ENCODE results near the gene FREM1. TPM values are rescaled to one million over a fixed set of nuclear protein-coding genes. Genes with fewer than 3 reads are reported as not detected.

FREM1 gene
- total RNA-seq, 1 donor from 2014 or later, result 2.7 TPM

DNA sequence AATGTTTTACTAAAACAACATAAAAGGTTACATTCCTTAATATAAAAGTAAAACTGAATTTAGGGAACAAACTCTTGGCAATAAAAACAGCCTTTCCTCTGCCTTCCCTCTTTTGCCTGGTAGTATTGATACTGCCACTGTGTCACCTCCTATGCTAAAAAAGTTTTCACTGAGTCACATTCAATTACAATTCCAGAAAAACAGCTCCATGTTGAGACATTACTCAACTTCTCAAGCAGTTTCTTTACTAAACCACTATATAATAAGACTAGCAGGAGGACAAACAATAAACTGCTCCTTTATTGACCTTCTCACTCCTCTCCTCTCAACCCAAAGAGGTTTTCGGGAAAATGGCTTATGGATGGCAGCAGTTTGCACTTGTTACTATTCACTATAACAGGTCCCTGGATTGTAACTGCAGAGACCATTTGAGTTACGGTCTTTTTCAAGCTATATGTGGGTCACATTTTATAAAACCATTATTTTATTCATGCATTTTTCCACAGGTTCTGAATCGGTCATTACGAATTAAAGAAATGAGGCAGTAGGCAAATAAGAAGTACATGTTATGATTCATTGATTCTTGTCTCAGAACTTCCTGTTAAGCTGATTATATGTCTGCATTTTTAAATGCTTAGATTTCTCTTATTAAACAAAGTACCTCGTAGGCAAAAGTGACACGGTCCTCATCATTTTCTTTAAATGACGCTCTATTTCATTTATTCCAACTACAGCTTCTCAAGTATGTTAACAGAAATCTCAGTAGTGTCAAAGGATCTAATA, 219.1 kb downstream of the FREM1 start:
- intact Hi-C loops (cut with micrococcal nuclease), result no loop called here
- ATAC-seq (no peak), DNase-seq (no peak)

DNA sequence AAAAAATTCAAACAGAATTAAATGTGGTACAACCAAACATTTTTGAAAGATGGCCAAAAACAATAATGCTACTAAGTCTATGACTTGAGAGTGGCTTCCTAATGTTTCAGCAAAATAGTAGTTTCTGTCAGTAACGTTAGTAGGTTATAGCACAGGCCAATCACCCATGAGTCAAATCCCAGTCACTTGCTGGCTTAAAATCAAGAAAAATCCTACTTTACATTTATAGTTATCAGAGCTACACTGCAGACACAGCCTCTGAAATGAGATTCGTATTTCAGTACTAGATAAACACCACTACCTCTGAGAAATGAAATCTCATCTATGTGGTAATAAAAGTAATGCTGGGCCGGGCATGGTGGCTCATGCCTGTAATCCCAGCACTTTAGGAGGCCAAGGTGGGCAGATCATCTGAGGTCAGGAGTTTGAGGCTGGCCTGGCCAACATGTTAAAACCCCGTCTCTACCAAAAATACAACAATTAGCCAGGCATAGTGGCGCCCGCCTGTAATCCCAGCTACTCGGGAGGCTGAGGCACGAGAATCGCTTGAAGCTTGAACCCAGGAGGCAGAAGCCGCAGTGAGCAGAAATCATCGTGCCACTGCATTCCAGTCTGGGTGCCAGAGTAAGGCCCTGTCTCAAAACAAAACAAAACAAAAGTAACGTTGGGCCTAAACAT, 223.0 kb downstream of the FREM1 start:
- DNase-seq, result no peak

DNA sequence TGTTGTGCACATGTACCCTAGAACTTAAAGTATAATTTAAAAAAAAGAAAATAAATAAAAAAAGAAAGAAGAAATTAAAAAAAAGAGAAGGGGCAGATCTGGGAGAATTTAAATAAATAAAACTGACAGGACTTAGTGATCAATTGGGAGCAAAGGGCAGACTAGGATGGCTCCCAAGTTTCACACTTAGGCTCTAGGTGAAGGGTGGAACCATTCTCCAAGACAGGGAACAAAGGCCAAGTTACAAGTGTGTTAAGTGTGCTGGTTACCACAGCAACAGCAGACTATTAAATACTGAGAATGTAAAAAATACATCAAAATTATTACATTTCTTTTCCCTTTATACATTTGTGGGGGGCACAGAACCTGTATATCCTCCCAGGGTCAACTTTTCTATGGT, 224.1 kb downstream of the FREM1 start:
- DNase-seq, result no peak
- intact Hi-C loops (cut with micrococcal nuclease), result no loop called here
- no peak for ATAC-seq

More for the DNA sequence above, 223.0 kb downstream of the FREM1 start:
- ATAC-seq, result no peak
- intact Hi-C loops (cut with micrococcal nuclease), result no loop called here

Other genes starting within 250 kb of the FREM1 start
- gene ZDHHC21, start 217.0 kb downstream of the FREM1 start, total RNA-seq, result 7.2 TPM
- gene CER1, start 187.7 kb downstream of the FREM1 start, total RNA-seq, result not detected

Data from left ventricle myocardium superior (tissue), 1 donor.